Parathyroid adenoma (tissue), 2 donors: ENCODE results near the gene RIPOR2.

Experiments
- H2AFZ ChIP-seq: fragments of 300-600 bp; sonication (generic); one replicate; pipeline ENCODE4 v1.7.0; 2017; ENCODE audit warnings: antibody characterized with exemption, mild to moderate bottlenecking
- H3K27ac ChIP-seq: fragments of 300-600 bp; sonication (generic); one replicate; pipeline ENCODE4 v1.7.0; 2017
- H3K27me3 ChIP-seq: fragments of 300-600 bp; sonication (generic); one replicate; pipeline ENCODE4 v1.7.0; 2017; ENCODE audit warnings: low read length; ENCODE audit not compliant: control insufficient read depth, insufficient read depth
- H3K36me3 ChIP-seq: fragments of 300-600 bp; sonication (generic); one replicate; pipeline ENCODE4 v1.7.0; 2017; ENCODE audit warnings: low read length; ENCODE audit not compliant: control insufficient read depth, insufficient read depth
- H3K4me1 ChIP-seq: fragments of 300-600 bp; sonication (generic); one replicate; pipeline ENCODE4 v1.7.0; 2017; ENCODE audit warnings: control low read depth
- H3K4me2 ChIP-seq: fragments of 300-600 bp; sonication (generic); one replicate; pipeline ENCODE4 v1.7.0; 2017; ENCODE audit warnings: low read length
- H3K4me3 ChIP-seq: fragments of 300-600 bp; sonication (generic); one replicate; pipeline ENCODE4 v1.7.0; 2017; ENCODE audit warnings: low read depth, low read length
- H3K79me2 ChIP-seq: fragments of 300-600 bp; sonication (generic); one replicate; pipeline ENCODE4 v1.7.0; 2017; ENCODE audit warnings: control low read depth
- H3K9ac ChIP-seq: fragments of 300-600 bp; sonication (generic); one replicate; pipeline ENCODE4 v1.7.0; 2017; ENCODE audit warnings: mild to moderate bottlenecking
- H3K9me3 ChIP-seq: fragments of 300-600 bp; sonication (generic); one replicate; pipeline ENCODE4 v1.7.0; 2017; ENCODE audit warnings: low read length; ENCODE audit not compliant: control insufficient read depth
- TF ChIP-seq, protein P1 (sequence below): fragments of 300-600 bp; sonication (generic); IDR thresholded peaks from one replicate; pipeline ENCODE4 v1.7.0; 2017; ENCODE audit warnings: antibody characterized with exemption, mild to moderate bottlenecking
- donor health status: primary hyperparathyroidism.

The RIPOR2 gene

DNA sequence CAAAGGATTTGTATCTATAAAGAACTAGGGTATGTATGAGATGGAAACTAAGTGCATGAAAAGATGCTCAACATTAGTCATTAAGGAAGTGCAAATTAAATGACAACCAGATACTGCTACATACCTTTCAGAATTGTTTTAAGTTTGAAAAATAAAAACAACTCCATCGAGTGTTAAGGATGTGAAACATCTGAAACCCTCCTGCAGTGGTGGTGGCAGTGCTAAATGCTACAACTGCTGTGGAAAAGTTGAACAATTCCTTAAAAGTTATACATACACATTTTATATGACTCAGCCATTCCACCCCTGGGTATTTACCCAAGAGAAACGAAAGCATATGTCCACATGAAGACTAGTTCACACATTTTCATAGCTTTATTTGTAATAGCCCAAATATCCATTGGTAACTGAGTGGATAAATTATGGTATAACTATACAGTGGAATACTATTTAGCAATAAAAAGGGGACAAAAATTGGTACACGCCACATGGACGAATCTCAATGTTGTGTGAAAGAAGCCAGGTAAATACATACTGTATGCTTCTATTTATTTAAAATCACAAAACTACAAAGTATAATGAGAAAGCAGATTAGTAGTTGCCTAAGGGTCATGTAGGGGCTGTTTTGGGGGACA lies 147.6 kb downstream of the RIPOR2 start:
- no peak overlapping the region for H3K4me3 ChIP-seq
- no peaks in the 10 kb centered on the region for H3K79me2 ChIP-seq
- no peaks in the 10 kb centered on the region for H3K9me3 ChIP-seq
- H3K27me3 ChIP-seq: no peaks in the 10 kb centered on the region
- no peak overlapping the region for H3K9ac ChIP-seq
- no peak overlapping the region for H2AFZ ChIP-seq
- TF ChIP-seq, protein P1, sequence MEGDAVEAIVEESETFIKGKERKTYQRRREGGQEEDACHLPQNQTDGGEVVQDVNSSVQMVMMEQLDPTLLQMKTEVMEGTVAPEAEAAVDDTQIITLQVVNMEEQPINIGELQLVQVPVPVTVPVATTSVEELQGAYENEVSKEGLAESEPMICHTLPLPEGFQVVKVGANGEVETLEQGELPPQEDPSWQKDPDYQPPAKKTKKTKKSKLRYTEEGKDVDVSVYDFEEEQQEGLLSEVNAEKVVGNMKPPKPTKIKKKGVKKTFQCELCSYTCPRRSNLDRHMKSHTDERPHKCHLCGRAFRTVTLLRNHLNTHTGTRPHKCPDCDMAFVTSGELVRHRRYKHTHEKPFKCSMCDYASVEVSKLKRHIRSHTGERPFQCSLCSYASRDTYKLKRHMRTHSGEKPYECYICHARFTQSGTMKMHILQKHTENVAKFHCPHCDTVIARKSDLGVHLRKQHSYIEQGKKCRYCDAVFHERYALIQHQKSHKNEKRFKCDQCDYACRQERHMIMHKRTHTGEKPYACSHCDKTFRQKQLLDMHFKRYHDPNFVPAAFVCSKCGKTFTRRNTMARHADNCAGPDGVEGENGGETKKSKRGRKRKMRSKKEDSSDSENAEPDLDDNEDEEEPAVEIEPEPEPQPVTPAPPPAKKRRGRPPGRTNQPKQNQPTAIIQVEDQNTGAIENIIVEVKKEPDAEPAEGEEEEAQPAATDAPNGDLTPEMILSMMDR: no peak
- H3K27ac ChIP-seq: no peak overlapping the region
- no peaks in the 10 kb centered on the region for H3K36me3 ChIP-seq
- no peaks in the 10 kb centered on the region for H3K4me1 ChIP-seq
- H3K4me2 ChIP-seq: no peak overlapping the region

DNA sequence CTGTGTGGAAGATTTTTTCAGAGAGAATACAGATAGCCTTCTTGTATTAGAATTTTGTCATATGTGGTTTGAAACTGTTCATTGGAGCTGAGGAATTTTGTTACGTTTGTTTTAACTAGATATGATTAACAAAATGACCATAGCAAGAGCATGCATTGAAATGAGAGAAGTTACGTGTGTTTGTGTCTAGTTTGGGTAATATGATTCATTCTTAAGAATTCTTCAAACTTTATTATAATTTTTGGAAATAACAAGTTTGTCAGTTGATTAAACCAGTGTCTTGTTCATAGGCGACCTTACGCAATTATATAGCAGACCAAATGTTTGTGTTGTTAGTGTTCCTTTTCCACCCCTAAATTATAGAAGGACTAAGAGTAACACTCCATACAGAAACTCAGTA lies 155.6 kb downstream of the RIPOR2 start:
- Histone ChIP-seq H3K4me3 (no peak overlapping the region), H3K4me1 (peaks cover 3% of the 10 kb centered on the region), H3K36me3 (no peaks in the 10 kb centered on the region), H3K4me2 (no peak overlapping the region), H3K27ac (no peak overlapping the region), H2AFZ (no peak overlapping the region), H3K9ac (no peak overlapping the region), H3K9me3 (no peaks in the 10 kb centered on the region), H3K27me3 (no peaks in the 10 kb centered on the region), H3K79me2 (peaks cover 4% of the 10 kb centered on the region)
- TF ChIP-seq, protein P1: no peak

DNA sequence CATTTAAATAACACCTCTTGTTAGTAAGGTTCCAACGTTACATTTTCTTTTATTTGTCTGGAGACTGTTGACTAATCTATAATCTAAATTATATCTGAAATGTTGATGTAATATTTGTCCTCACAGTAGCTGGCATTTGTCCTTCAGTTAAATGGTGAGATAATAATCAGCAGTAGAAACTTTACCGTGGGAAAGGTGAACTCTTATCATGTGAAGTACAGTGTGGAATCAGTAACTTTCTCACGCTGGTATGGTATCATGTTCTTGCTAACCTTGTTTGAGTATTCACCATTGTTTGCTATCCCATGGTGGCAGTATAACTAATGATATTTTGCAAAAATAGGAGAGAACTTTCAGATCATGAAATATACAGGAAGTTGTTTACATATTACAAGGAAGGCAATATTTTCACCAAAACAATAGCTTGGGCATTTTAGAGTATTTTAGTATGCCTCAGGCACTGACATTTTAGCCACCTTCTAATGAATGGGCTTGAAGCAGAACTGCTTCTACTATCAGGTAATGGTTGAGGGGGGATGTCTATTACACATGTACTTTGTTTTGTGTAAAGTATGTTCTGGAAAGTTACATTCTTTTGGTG lies 156.2 kb downstream of the RIPOR2 start:
- Histone ChIP-seq H3K36me3 (no peaks in the 10 kb centered on the region), H3K79me2 (peaks cover 4% of the 10 kb centered on the region), H3K9me3 (no peaks in the 10 kb centered on the region), H3K4me2 (no peak overlapping the region), H2AFZ (no peak overlapping the region), H3K4me1 (peaks cover 3% of the 10 kb centered on the region), H3K27me3 (no peaks in the 10 kb centered on the region), H3K9ac (no peak overlapping the region), H3K4me3 (no peak overlapping the region), H3K27ac (no peak overlapping the region)
- TF ChIP-seq, protein P1: no peak

DNA sequence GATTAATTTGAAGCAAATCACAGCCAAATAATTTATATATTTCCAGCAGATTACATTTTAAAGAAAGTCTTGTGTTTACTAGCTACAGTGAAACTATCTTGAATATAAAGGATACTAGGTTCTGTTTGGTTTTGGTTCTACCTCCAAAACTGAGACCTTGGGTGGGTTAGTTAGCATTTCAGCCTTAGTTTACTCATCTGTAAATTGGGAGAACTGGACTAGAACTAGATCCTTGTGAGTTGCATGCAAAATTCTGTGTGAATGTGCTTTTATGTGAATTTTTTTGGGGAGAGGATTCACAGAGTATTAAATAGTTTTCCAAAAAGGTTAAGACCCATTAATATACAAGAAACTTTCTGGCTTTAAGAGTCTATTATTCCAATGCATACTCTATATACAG lies 156.9 kb downstream of the RIPOR2 start:
- Histone ChIP-seq H3K36me3 (no peaks in the 10 kb centered on the region), H3K27me3 (no peaks in the 10 kb centered on the region), H3K4me2 (no peak overlapping the region), H3K4me1 (peaks cover 3% of the 10 kb centered on the region), H3K79me2 (peaks cover 4% of the 10 kb centered on the region), H2AFZ (no peak overlapping the region), H3K4me3 (no peak overlapping the region), H3K27ac (no peak overlapping the region), H3K9ac (no peak overlapping the region), H3K9me3 (no peaks in the 10 kb centered on the region)
- TF ChIP-seq, protein P1: no peak

DNA sequence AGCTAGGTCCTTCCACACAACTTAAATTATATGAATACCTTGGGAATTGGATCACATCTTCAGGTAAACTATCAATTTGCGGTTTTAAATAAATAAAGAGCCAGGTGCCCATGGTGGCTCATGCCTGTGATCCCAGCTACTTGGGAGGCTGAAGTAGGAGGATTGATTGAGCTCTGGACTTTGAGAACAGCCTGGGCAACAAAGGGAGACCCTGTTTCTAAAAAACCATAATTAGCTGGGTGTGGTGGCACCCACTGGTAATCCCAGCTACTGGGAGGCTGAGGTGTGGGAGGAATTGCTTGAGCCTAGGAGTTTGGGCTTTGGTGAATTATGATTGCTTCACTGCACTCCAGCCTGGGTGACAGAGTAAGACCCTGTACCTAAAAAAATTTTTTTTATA lies 157.6 kb downstream of the RIPOR2 start:
- Histone ChIP-seq H3K27me3 (no peaks in the 10 kb centered on the region), H3K27ac (no peak overlapping the region), H3K79me2 (peaks cover 4% of the 10 kb centered on the region), H3K4me3 (no peak overlapping the region), H3K9me3 (no peaks in the 10 kb centered on the region), H2AFZ (no peak overlapping the region), H3K36me3 (no peaks in the 10 kb centered on the region), H3K4me1 (peaks cover 3% of the 10 kb centered on the region), H3K4me2 (no peak overlapping the region), H3K9ac (no peak overlapping the region)
- TF ChIP-seq, protein P1: no peak
